ENCODE data around the gene MYL5. TPM values are rescaled to one million over a fixed set of nuclear protein-coding genes. Genes with fewer than 3 reads are reported as not detected.
"Not testable (repeated sequence)": the region's sequence is repeated elsewhere in the genome, so short reads cannot be mapped to it uniquely, and the experiment has no call there.

MYL5 gene
- total RNA-seq, 2 experiments from 2014 or later: 14.0 to 16.2 TPM

GRCh38 chr4:684623-685327 lies 10.4 kb downstream of the MYL5 start:
- CTCF ChIA-PET: interaction anchor here (1.1 kb wide), 1 partner anchor 11 kb away, joined by 4 read pairs; the partner anchor contains the start of gene ATP5ME
- DNase-seq: no peak
- POLR2A ChIA-PET: interaction anchor here (1.4 kb wide), 1 partner anchor 11 kb away, joined by 4 read pairs; the partner anchor contains the start of genes ATP5ME and MYL5

DNA sequence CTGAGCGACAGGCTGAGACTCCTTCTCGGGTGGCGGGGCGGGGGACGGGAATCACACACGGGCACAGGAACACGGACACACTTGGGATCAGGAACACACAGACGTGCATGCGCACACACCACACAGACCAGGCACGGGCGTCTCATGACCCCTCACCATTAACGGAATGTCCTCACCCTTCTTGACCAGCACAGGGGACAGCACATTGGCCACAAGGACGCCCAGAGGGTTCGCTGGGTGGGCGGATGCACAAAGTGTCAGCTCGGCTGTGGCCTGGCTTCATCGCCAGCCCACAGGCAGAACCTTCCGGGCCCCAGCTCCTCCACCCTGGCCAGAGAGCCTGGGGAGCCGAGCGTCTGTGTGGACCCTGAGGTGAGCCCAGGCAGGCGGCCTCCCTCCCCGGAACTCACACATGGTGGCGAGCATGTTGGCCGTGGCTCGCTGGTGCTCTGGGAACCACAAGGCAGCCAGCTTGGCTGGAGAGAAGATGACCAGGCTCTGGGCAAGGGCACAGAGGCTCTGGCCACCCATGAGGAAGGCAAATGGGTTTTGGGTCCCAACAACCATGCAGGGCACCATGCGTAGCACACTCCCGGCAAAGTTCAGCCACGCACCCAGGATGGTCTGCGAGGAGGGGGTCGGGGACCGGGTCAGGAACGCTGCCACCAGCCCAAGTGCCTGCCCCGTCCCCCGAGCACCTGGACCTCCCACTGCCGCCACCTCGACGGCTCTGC lies 11.5 kb downstream of the MYL5 start:
- Mint-ChIP-seq H3K27me3 (peaks cover 9% of the 10 kb centered on the region), H3K9me3 (no peaks in the 10 kb centered on the region), H3K4me1 (peaks cover 1% of the 10 kb centered on the region), H3K27ac (no peak overlapping the region), H3K4me3 (no peak overlapping the region), H3K36me3 (ENCODE audit: low read depth) (no peaks in the 10 kb centered on the region)
- ChIA-PET CTCF (no interaction called here), POLR2A (no interaction called here)
- no peak for DNase-seq

More at GRCh38 chr4:684623-685327, 10.4 kb downstream of the MYL5 start:
- no peaks in the 10 kb centered on the region for H3K9me3 Mint-ChIP-seq
- peaks cover 3% of the 10 kb centered on the region for H3K27me3 Mint-ChIP-seq
- no peak overlapping the region for H3K27ac Mint-ChIP-seq
- H3K4me1 Mint-ChIP-seq: peaks cover 8% of the 10 kb centered on the region
- H3K36me3 Mint-ChIP-seq (ENCODE audit: low read depth): no peaks in the 10 kb centered on the region
- no peak overlapping the region for H3K4me3 Mint-ChIP-seq

- no peak for DNase-seq
- H3K27me3 Mint-ChIP-seq: peaks cover 9% of the 10 kb centered on the region
- H3K4me3 Mint-ChIP-seq: no peak overlapping the region
- no peak overlapping the region for H3K27ac Mint-ChIP-seq
- POLR2A ChIA-PET: no interaction called here
- no peaks in the 10 kb centered on the region for H3K9me3 Mint-ChIP-seq
- CTCF ChIA-PET: no interaction called here
- H3K36me3 Mint-ChIP-seq (ENCODE audit: low read depth): no peaks in the 10 kb centered on the region
- no peaks in the 10 kb centered on the region for H3K4me1 Mint-ChIP-seq
These were observed 12.2 kb downstream of the MYL5 start for GRCh38 chr4:686413-687040.

DNA sequence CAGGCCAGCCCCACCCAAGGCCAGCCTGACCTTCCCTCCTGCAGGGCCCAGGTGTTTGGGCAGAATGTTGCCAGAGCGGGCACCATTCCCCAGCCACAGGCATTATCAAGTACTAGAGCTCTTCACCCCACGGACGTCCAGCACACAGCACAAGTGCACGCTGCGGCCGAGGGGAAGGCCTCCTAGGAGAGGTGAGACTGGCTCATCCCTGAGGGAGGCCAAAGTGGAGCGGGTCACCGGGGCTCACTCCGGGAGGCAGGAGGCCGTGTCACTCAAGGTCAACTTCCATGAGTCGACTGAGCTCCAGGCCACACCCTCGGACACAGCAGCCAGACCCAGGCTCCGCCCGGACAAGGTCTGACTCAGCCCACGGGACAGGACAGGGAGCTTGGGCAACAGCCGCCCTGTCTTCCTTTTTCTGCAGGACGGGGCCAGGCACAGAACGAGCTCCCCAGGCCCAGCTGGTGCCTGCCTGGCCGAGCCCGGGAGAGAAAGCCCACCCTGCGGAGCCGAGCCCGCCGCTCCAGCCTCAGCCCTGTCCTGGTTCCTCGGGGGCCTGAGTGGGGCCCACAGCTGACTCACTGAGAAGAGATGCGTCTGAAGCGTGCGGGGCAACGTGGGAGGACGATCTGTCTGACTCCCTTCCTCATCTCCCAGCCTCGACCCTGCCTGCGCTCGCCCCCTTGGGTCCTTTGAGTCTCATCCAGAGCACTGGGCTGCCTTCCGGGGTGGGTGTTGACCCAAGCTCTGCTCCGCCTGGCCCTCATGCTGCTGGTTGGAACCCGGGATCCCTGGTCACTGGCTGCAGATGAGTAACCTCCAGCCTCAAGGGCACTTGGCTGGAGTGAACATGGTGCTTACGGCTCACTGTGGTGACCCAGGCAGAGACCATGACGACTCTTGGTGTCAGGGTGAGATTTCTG lies 13.0 kb downstream of the MYL5 start:
- ChIA-PET CTCF (no interaction called here), POLR2A (interaction anchor here (1.5 kb wide), 1 partner anchor 13 kb away, joined by 3 read pairs; no protein-coding TSS in a partner anchor)
- H3K9me3 Mint-ChIP-seq: no peaks in the 10 kb centered on the region
- no peak overlapping the region for H3K27ac Mint-ChIP-seq
- H3K36me3 Mint-ChIP-seq (ENCODE audit: low read depth): no peaks in the 10 kb centered on the region
- H3K4me3 Mint-ChIP-seq: no peak overlapping the region
- H3K4me1 Mint-ChIP-seq: no peaks in the 10 kb centered on the region
- DNase-seq: no peak
- H3K27me3 Mint-ChIP-seq: peaks cover 9% of the 10 kb centered on the region

DNA sequence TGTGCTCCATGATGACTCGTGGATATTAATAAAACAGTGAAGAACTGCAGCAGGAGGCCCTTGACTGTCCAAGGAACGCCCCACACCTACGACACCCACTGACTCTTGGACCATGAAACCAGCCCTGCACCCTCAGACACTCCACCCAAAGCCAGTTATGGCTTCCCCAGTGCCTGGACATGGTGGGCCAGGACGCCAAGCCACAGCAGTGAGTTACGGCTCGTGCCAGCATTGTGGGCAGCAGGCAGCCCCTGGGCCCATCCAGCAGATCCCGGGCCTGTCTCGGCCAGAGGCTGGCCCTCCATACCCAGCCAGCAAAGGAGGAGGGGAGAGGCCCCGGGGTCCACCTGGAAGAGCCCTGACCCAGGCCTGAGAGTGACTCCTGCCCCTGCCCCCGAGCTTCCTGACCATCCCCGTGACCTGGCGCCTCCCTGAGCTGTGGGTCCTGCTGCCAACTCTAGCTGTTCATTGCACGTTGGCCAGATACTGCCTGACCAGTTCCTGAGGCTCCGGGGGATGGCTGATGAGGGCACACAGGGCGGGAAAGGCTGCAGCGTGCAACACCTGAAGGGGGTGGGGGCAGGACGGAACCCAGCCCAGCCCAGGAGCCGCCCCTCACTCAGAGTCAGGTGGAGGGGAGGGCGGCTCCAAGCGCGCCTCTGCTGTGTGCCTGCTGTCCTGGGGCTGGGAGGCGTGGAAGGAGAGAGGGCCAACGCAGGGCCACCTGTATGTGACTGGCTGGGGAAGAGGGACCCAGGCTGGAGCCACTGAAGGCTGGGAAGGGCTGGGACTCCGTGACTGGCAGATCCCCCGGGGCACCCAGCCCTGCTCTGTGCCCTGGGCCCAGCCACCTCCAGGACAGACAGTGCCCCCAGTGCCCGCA lies 13.9 kb downstream of the MYL5 start:
- Mint-ChIP-seq H3K9me3 (no peaks in the 10 kb centered on the region), H3K36me3 (ENCODE audit: low read depth) (no peaks in the 10 kb centered on the region), H3K27ac (no peak overlapping the region), H3K4me1 (no peaks in the 10 kb centered on the region), H3K27me3 (peaks cover 9% of the 10 kb centered on the region), H3K4me3 (no peak overlapping the region)
- DNase-seq: no peak
- POLR2A ChIA-PET: interaction anchor here (1.5 kb wide), 1 partner anchor 12 kb away, joined by 3 read pairs; no protein-coding TSS in a partner anchor
- CTCF ChIA-PET: no interaction called here

GRCh38 chr4:688854-689681 lies 14.7 kb downstream of the MYL5 start, which contains the start of gene SLC49A3:
Gene SLC49A3 (minus strand): TSS chr4:689151. CDS start chr4:689127, 24 bp downstream.
- no peak for DNase-seq
- Mint-ChIP-seq H3K36me3 (ENCODE audit: low read depth) (no peaks in the 10 kb centered on the region), H3K27ac (no peak within 1 kb of the TSS), H3K9me3 (no peaks in the 10 kb centered on the region), H3K4me1 (no peaks in the 10 kb centered on the region), H3K4me3 (no peak within 1 kb of the TSS), H3K27me3 (peaks cover 12% of the 10 kb centered on the region)
- POLR2A ChIA-PET: interaction anchor here (1.5 kb wide), 1 partner anchor 11 kb away, joined by 3 read pairs; no protein-coding TSS in a partner anchor
- CTCF ChIA-PET: no interaction called here

GRCh38 chr4:689723-690122 lies 15.4 kb downstream of the MYL5 start:
- DNase-seq: no peak
- no peaks in the 10 kb centered on the region for H3K9me3 Mint-ChIP-seq
- CTCF ChIA-PET: no interaction called here
- peaks cover 17% of the 10 kb centered on the region for H3K27me3 Mint-ChIP-seq
- POLR2A ChIA-PET: no interaction called here
- no peak overlapping the region for H3K4me3 Mint-ChIP-seq
- no peaks in the 10 kb centered on the region for H3K36me3 Mint-ChIP-seq (ENCODE audit: low read depth)
- no peak overlapping the region for H3K27ac Mint-ChIP-seq
- H3K4me1 Mint-ChIP-seq: no peaks in the 10 kb centered on the region

DNA sequence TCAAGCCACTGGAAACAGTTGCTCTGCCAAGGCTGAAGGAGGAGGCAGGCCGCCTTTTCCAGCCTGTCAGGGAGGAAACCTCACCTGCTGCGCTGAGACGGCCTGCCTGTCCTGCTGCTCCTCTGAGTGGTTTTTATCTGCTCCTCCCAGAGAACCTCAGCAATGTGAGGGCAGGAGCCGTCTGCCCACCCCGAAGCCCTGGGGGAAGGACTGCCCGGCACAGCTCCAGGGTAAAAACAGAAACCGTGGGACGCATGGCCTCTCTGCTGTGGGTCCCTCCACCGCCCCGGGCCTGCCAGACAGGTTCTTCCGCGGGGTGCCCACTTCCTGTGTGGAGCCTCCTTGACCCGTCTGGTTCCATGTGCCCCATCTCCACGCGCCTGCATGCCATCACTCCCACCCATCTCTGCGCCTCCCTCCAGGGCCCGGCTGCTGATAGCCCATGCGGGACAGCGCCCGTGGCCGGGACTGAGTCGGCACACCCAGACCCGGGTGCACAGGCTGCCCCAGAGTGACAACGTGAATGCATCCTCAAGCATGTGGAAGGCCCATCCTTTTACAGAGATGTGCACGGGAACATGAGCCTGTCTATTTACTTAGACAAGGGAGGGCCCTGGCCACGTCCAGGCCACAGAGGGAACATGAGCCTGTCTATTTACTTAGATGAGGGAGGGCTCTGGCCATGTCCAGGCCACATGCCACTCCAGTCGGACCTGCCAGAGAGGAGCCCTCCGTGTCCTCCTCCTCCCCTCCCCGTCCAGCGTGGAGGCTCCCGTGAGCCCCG lies 18.6 kb downstream of the MYL5 start:
- ChIA-PET POLR2A (no interaction called here), CTCF (no interaction called here)
- Mint-ChIP-seq H3K27ac (no peak overlapping the region), H3K4me1 (no peaks in the 10 kb centered on the region), H3K9me3 (no peaks in the 10 kb centered on the region), H3K27me3 (peaks cover 17% of the 10 kb centered on the region), H3K36me3 (ENCODE audit: low read depth) (no peaks in the 10 kb centered on the region), H3K4me3 (no peak overlapping the region)
- DNase-seq: no peak

- peaks cover 16% of the 10 kb centered on the region for H3K27me3 Mint-ChIP-seq
- POLR2A ChIA-PET; H3K4me1 Mint-ChIP-seq; H3K27ac Mint-ChIP-seq; H3K4me3 Mint-ChIP-seq; DNase-seq; H3K36me3 Mint-ChIP-seq (ENCODE audit: low read depth); H3K9me3 Mint-ChIP-seq; CTCF ChIA-PET: not testable (repeated sequence)
These were observed 20.1 kb downstream of the MYL5 start for GRCh38 chr4:694341-694940.

GRCh38 chr4:699816-700580 lies 25.7 kb downstream of the MYL5 start:
- Mint-ChIP-seq H3K4me1 (peaks cover 21% of the 10 kb centered on the region), H3K9me3 (no peaks in the 10 kb centered on the region), H3K4me3 (no peak overlapping the region), H3K27me3 (no peaks in the 10 kb centered on the region), H3K27ac (peak overlapping the region; percentile 26), H3K36me3 (ENCODE audit: low read depth) (no peaks in the 10 kb centered on the region)
- ChIA-PET POLR2A (interaction anchor here (1.2 to 3.1 kb wide), 7 partner anchors 10 to 232 kb away, joined by 3 to 22 read pairs (median 4); partner anchors contain the start of genes ATP5ME, GAK, MYL5 and TMEM175), CTCF (interaction anchor here (1.3 to 1.9 kb wide), 2 partner anchors 26 to 457 kb away, joined by 3 to 7 read pairs; partner anchors contain the start of genes ATP5ME and MYL5)
- DNase-seq: no peak
